ENCODE results near the gene BBOX1.
"Not testable (repeated sequence)": the region's sequence is repeated elsewhere in the genome, so short reads cannot be mapped to it uniquely, and the experiment has no call there.

Gene BBOX1

DNA sequence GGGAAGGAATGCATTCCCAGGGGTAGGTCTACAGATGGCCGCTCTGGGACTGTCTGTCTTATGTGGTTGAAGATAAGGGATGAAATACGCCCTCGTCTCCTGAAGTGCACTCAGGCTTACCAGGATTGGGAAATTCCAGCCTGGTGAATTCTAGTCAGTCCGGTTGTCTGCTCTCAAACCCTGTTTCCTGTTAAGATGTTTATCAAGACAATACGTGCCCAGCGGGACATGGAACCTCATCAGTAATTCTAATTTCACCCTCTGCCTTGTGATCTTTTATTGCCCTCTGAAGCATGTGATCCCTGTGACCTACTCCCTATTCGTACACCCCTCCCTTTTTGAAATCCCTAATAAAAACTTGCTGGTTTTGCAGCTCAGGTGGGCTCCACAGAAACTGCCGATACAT, 95.3 kb downstream of the BBOX1 start:
- DNase-seq: not testable (repeated sequence)

DNA sequence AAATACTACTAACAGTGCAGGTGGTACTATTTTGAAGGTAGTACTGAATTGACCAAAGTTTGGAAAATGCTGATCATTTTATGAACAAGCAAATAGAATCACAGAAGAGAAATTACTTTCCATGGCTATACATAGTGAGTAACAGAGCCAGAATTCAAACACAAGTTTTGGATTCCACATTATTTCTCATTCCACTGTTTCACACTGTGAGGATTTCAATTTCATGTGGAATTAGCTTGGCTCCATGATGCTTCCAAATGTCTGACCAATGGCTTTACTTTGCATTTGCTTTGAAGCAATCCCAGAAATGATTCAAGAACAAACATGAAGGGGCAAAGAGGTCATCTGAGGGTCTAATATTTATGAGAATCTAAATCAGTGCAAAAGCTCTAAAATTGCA, 98.1 kb downstream of the BBOX1 start:
- DNase-seq: no peak

DNA sequence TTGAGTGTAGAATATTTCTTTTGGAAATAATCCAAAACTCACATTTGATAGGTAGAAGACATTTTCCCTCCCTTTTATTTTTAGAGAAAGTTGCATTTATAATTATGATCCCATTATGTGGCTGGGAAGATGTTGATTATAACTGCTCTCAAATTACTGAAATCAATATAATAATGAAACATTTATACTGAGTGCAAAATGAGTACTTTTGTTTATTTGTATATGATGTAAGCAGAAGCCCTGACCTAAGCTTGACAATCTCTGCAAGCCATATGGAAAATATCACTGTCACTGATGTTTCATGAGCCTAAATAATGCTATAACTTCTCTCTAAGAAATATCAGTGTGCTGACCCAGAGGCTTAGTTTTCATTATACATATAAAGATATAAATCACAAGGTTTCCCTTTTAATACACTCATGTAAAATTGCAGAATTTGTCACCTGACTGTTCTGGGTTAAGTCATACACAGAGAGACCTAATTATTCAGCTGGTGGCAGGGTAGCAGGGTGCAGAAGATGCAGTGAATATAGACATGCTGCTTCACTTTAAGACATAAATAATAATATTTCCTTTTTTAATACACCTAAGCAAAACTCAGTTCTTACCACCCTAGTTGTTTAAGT, 99.2 kb downstream of the BBOX1 start:
- DNase-seq: no peak

DNA sequence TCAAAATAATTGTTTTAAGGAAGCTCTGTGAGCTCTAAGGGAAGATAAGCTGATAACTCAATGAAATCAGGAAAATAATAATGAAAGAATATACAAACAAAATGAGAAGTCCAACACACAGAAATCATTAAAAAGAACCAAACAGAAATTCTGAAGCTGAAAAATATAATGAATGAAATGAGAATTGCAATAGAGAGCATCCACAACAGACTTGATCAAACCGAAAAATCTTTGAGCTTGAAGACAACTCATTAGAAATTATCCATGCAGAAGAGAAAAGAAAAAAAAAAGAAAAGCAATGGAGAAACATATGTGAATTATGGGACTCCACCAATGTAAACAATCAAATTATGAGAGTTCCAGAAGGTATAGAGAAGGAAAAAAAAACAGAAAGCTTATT, 101.0 kb downstream of the BBOX1 start:
- no peak for DNase-seq

DNA sequence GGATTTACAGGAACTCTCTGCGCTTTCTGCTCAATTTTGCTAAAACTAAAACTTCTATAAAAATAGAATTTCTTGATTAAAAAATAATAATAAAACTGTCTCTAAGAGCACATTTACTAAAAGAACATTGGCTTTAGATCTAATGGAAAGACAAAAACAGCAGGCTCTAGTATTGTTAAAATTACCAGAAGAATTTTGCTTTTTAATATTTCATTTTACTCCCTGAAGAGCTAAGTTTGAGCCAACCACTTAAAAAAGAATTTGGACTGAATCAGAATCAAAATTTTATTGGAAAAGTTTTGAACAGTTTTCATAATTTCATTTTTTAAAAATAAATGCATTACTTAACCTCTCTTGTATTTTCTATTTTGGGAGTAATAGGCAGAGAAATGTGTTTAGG, 107.3 kb downstream of the BBOX1 start:
- DNase-seq: no peak

DNA sequence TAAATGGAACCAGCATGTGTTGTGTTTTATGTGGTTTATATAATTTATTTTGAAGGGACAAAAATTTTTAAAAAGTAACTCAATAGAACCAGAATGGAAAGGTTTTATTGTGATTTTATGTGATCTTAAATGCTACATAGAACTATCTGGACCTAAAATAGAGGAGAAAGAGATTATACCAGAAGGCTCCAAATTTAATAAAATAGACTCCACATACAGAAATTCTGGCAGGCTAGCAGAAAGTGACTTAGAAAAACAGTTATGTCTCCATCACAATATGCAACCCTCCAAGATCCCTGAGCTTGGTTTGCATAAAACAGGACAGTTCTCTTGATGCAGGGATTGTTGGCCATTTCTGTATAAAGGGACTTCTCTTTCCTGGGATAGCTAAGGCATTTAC, 107.9 kb downstream of the BBOX1 start:
- no peak for DNase-seq

DNA sequence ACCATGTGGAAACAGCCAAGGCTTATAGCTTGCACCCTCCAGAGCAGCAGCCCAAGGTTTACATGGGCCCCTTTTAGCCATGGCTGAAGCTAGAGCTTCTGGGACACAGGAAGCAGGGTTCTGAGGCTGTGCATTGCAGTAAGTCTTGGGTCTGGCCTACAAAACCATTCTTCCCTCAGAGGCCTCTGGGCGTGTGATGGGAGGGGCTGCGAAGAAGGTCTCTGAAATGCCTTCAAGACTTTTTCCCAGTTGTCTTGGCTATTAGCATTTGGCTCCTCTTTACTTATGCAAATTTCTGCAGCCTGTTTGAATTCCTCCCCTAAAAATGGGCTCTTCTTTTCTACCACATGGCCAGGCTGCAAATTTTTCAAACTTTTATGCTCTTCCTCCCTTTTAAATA, 109.5 kb downstream of the BBOX1 start:
- no peak for DNase-seq

DNA sequence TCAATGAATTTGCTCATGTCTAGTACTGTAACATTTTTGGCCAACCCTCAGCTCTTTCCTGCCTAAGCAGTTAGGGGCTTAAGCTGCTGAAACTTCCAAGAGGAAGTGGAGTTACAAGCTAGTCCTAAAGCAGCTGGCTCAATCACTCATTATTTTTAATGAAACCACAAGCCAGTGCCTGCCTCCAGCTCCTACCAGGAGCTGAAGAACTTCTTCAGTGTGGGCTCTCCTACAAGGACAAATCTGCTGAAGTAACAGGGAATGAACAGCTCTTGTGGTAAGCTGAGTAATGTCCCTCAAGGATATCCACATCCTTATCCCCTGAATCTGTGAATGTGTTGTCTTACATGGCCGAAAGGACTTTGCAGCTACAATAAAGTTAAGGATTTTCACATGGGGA, 112.5 kb downstream of the BBOX1 start:
- DNase-seq: no peak

DNA sequence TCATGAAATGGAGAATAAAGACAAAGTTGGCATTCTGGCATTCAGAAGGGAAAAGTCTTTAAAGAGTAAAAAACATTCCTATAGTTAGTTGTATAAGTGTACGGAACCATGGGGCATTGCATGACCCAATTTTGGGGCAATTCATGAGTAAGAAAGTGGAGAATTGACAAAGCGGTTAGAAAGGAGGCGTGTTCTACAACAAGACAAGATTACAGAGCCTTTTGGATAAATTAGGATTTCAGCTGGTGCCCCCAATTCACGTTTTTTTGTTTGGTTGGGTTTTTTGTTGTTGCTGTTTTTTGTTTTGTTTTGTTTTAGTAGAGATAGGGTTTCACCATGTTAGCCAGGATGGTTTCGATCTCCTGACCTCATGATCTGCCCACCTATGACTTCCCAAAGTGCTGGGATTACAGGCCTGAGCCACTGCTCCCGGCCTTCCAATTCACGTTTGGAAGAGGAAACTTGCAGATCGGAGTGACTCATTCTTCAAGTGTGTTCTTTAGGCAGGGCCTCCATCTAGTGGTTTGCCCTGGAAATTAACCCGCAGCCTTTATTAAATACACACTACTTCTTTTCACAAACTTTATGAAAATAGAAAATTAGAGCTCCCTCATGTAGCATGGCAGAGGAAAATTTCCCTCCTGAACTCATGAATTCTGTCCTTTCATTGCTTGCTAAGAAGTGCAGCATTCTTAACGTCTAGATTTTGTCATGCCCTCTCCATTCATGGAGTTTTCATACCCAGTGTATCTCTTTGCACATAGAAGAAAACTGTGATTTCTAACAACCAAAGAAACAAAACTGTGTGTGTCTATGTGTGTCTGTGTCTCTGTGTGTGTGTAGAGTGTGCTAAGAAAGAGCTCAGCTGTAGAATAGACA, 118.1 kb downstream of the BBOX1 start:
- peak; percentile 75 for DNase-seq

DNA sequence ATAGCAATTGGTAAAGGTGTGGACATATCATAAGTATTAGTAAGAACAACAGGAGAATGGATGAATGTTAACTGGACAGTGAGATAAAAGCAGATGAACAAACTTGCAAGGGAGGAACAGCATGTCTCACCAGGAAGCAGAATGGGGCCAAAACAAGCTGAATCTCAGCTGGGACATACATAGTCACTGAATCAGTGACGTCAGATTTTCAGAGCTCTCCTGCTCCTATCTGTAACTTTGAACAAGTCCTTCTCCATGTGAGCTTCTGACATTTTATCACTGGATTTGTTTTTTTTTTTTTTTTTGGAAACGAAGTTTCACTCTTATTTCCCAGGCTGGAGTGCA, 118.7 kb downstream of the BBOX1 start:
- no peak for DNase-seq

DNA sequence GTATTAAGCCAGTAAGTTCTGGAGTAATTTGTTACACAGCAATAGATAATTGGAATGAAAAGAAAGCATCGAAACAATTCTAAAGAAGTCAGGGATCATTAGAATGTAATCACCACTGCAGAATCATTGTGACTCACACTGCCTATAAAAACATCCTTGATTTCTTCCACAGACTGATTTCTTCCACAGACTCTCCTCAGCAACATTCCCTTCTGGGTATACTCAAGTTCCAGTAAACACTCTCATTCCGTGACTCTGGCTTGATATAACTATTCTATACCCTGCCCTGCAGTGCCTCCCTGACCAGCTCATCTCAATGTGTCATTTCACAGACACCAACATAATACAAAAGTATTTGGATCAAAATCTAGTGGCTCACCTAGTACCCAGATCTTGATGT, 120.5 kb downstream of the BBOX1 start:
- peak; percentile 48 for DNase-seq

DNA sequence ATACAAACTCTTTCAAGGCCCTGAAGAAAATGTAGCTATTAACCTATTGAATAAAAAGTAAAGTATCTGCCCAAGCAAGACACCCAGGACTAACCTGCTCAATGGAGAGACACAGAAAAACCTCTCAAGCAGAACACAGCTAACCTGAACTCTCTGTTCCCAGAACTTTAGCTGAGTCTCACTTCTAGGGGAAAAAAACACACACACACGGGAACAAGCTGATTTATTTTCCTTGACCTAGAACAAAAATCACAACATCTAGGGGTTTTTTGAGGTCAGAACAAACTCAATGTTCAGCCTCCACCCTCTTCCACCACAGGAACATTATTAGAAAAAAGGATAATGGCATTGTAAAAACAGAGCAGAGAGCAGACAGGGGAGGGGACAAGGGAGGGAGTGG, 121.6 kb downstream of the BBOX1 start:
- DNase-seq: no peak

DNA sequence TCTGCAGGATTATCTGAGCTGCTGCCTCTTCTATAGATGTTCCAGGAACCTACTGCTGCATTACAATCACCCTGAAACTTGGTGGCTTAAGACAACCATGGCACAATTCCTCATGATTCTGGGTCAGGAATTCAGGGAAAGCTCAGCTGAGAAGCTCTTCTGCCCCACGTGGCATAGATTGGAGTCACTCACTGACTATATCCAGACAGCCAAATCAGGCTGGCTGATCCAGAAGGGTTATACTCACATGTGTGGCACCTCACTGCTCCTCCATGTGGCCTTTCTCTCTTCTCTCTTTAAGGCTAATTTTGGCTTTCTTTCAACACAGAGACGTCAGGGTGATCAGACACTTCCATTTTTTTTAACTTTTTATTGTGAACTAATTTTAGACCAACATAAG, 125.5 kb downstream of the BBOX1 start:
- no peak for DNase-seq

DNA sequence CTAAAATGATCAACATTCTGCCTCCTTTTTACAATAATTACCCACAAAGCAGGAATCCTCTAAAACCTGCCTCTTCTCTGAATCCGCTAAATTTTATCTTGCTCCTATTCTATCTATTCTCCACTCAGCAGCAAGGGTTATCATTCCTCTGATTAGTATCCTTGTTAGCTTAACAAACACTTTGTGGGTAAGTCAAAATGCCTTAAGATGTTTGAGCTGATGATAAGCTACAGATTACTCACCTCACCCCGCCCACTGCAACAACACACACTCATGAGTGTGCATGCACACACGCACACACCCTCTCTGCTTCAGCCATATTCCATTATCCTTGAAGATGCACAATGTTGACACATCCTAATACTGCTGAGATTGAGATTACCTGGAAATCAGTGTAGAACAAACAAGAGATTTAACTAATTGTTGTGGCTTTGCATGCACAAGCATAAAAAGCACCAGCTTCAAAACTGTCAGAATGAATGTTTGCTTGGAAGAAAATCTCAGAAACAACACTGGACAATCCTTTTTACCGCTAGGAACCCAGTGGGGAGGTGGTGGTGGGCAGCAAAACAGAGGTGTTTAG, 130.9 kb downstream of the BBOX1 start:
- no peak for DNase-seq

DNA sequence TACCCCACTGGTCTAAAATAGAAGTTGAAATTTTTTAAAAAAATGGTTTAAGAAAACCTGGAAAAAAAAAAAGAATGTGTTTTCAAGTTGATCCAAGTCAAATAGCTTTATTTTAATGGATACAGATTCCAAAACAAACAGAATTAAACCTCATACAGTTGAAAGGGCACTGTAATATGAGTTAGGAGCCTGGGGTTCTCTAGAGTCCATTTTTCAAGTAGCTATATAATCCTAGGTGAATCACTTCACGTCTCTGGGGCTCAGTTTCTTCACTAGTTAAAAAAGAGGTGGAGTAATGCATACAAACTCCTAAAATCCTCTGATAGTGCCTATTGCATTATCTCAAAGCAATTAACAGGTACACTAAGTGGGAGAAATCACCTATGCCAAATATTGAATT, 132.9 kb downstream of the BBOX1 start:
- no peak for DNase-seq

DNA sequence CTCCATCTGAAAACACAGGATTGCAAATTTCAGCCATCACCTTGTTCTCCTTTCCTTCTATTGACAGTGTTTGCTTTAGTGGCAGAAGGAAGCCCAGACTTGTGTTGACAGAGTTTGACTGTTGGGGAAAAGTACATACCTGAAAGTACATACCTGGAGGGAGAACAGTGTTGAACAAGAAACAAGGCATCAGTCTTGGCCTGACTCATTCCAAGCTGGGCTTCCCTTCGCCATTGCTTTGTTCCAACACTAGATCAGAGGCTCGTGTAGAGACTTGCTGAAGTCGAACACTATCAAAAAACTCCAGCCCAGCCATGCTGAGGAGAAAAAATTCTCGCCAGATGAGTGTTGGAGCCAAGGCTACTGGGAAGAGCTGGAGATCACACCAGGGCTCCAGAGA, 133.4 kb downstream of the BBOX1 start:
- DNase-seq: no peak

DNA sequence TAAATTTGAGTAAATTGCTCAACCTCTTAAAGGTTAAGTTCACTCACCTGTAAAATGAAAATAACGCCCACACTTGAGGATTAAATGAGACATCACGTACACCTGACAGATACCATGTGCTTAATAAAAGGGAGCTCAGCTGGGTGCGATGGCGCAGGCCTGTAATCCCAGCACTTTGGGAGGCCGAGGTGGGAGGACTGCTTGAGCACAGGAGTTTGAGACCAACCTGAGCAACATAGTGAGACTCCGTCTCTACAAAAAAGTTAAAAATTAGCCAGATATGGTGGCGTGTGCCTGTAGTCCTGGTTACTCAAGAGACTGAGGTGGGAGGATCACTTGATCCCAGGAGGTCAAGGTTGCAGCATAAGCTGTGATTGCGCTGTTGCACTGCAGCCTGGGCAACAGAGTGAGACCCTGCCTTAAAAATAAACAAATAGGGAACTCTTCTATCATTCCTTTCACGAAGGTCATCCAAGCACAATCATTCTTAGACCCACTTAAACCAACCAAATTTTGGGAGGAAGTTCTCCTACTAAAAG, 134.1 kb downstream of the BBOX1 start:
- DNase-seq: no peak

DNA sequence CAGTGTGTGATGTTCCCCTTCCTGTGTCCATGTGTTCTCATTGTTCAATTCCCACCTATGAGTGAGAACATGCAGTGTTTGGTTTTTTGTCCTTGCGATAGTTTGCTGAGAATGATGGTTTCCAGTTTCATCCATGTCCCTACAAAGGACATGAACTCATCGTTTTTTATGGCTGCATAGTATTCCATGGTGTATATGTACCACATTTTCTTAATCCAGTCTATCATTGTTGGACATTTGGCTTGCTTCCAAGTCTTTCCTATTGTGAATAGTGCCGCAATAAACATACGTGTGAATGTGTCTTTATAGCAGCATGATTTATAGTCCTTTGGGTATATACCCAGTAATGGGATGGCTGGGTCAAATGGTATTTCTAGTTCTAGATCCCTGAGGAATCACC, 134.9 kb downstream of the BBOX1 start:
- not testable (repeated sequence) for DNase-seq

Data from EL (cell line).